Activated CD4-positive, alpha-beta T cell treated with anti-CD3 and anti-CD28 coated beads for 48 hours (primary cell): ENCODE data around the gene PRKD1.
"Not testable (repeated sequence)": the region's sequence is repeated elsewhere in the genome, so short reads cannot be mapped to it uniquely, and the experiment has no call there.

Experiments
- DNase-seq: peaks from one replicate; pipeline ENCODE4 v3.0.0-alpha.2; 2020

The PRKD1 gene

DNA sequence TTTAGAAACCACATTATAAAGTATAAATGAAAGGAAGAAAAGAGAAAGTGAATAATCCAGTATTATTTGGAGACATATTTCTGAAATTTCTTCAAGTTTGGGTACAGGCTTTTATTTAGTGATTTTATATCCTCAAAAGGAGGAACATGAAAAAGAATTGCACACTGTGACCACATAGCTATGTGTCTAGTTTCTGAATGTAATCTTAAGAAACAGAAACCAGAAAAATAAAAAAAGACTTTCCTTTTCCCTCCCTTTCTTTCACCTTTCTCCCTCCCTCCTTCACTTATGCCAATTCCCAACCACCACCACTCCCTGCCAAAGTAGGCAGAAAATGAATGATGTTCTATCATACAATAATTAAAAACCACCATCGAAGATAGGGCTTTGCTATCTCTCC is 189.6 kb downstream of the PRKD1 start:
- no peak for DNase-seq

DNA sequence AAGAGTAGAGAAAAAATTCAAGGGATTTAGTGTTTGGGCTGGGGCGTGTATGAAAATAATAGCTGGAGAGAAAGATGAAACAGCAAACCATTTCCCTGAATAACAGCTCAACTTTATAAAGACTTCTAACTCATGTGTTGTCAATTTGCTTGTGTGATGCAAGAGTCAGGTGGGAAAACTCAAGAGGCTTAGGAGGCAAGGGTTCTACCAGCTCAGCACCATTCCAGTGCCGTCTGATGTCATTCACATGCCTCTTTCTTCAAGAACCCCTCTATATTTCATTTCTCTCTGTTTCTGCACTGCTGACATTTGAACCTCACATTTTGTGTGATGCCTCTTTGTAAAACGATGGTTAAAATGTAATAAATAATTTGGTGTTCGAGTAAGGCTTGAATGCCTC is 192.2 kb downstream of the PRKD1 start:
- no peak for DNase-seq

- DNase-seq, result no peak
These were observed 192.9 kb downstream of the PRKD1 start for GRCh38 chr14:29734732-29735131.

- not testable (repeated sequence) for DNase-seq
These were observed 200.9 kb downstream of the PRKD1 start for GRCh38 chr14:29726560-29727331.

- DNase-seq, result no peak
These were observed 202.7 kb downstream of the PRKD1 start for GRCh38 chr14:29724991-29725390.

GRCh38 chr14:29722831-29723230 is 204.8 kb downstream of the PRKD1 start:
- DNase-seq, result no peak

GRCh38 chr14:29721586-29721985 is 206.1 kb downstream of the PRKD1 start:
- DNase-seq, result no peak

GRCh38 chr14:29717901-29718300 is 209.7 kb downstream of the PRKD1 start:
- DNase-seq, result no peak

GRCh38 chr14:29716150-29716549 is 211.5 kb downstream of the PRKD1 start:
- no peak for DNase-seq

- DNase-seq, result no peak
These were observed 215.0 kb downstream of the PRKD1 start for GRCh38 chr14:29712601-29713000.

DNA sequence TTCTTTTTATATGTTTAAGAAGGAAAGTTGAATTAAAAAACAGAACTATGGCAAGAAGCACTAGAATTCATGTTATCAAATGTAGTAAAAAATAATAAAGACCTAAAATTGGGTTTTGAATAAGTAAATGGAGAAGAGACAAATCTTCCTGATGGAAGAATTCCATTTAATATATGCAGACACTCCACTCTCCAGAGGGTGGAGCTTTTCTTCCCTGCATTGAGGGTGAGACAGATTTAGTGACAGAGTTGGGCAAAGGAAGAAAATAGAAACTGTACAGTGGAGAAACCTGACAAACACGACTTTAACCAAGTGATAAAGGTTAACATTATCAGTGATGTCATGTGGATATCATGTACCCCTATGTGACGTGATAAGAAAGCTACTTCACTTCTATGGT is 217.6 kb downstream of the PRKD1 start:
- no peak for DNase-seq

DNA sequence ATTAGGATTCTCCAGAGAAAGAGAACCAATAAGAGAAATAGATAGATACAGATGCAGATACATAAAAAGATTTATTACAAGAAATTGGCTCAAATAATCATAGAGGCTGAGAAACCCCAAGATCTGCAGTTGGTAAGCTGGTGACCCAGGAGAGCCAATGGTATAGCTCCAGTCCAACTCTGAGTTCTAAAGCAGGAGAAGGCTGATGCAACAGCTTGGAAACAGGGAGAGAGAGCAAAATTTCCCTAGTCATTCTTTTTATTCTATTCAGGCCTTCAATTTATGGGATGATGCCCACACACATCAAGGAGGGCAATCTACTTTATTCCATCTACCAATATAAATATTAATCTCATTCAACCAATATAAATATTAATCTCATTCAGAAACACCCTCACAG is 218.2 kb downstream of the PRKD1 start:
- DNase-seq, result no peak

DNA sequence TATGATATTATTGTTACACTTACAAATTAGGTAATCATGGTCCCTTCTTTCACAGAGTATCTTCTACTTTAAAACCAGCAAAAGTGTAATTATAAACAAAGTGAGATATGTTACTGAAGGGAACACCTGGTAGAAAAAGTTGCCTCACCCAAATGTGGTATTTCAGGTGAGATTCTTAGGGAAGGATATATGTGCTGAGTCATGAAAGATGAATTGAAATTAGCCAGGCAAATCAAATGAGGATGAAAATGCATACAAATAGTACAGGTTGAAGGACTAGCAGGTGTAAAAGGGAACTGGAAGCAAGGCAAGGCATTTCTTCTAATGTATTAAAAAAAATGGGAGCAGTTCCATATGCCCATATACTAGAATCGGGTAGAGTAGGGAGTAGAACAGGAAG is 220.9 kb downstream of the PRKD1 start:
- DNase-seq, result no peak

DNA sequence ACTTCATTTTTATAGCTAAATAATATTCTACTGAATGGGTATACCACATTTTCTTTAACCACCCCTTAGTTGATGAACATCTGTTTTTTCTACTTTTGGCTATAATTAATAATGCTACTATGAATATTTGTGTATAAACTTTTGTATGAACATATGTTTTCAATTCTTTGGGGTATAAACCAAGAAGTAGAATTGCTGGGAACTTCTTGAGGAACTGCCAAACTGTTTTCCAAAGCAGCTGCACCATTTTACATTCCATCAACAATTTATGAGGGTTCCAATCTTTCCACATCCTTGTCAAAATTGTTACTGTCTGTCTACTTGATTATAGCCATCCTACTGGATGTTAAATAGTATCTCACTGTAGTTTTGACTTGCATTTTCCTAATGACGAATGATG is 221.8 kb downstream of the PRKD1 start:
- DNase-seq, result no peak

DNA sequence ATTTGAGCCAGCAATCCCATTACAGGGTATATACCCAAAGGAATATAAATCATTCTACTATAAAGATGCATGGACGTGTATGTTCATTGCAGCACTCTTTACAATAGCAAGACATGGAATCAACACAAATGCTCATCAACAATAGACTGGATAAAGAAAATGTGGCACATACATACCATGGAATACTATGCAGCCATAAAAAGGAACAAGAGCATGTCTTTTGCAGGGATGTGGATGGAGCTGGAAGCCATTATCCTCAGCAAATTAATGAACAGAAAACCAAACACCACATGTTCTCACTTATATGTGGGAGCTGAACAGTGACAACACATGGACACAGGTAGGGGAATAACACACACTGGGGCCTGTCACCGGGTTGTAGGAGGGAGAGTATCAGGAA is 238.1 kb downstream of the PRKD1 start:
- not testable (repeated sequence) for DNase-seq

DNA sequence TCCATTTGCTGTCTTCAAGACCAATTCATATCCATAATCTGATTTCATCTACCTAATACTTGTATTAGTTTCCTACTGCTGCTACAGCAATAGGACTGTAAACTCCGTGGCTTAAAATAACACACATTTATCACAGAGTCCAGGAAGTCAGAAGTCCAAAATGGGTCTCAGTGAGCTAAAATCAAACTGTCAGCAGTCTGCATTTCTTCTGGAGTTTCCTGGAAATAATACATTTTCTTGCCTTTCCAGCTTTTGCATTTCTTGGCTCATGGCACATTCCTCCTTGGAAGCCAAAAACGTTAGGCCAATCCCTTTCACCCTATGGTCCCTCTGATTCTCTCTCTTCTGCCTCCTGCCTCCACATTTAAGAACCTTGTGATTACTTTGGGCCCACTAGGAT is 239.8 kb downstream of the PRKD1 start:
- DNase-seq, result no peak

DNA sequence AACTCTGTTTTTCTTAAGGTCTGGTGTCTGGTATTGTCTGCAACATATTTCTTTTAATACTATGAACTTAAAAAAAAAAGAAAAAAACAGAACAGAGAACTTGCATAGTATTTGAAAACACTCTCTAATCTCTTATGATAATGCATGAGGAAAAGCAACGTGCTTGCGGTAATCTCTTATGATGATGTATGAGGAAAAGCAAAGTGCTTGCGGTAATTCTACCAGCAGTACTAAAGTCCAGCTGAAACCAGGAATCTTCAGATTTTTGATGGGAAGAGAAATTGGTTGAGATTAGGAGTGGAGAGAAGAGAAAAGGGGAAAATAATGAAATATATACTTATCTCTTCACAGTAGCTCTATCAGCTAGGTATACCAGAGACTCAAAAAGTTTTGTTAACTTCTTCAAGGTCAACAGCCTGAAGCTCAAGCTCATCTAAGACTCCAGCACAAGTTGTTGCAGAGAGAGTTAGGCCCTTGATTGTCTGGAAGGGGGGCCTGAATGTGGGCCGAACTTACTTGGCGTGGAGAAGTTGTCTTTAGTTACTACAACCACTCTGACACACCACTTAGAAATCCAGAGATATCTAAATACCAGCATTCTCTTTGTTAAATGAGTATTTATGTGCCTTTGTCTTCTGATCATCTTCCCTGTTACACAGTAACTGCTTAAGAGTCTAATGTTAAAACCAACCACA is 240.4 kb downstream of the PRKD1 start:
- DNase-seq, result no peak

- DNase-seq, result no peak
These were observed 242.7 kb downstream of the PRKD1 start for GRCh38 chr14:29684926-29685325.

- DNase-seq, result no peak
These were observed 244.9 kb downstream of the PRKD1 start for GRCh38 chr14:29682789-29683188.

GRCh38 chr14:29681316-29681715 is 246.3 kb downstream of the PRKD1 start:
- no peak for DNase-seq

DNA sequence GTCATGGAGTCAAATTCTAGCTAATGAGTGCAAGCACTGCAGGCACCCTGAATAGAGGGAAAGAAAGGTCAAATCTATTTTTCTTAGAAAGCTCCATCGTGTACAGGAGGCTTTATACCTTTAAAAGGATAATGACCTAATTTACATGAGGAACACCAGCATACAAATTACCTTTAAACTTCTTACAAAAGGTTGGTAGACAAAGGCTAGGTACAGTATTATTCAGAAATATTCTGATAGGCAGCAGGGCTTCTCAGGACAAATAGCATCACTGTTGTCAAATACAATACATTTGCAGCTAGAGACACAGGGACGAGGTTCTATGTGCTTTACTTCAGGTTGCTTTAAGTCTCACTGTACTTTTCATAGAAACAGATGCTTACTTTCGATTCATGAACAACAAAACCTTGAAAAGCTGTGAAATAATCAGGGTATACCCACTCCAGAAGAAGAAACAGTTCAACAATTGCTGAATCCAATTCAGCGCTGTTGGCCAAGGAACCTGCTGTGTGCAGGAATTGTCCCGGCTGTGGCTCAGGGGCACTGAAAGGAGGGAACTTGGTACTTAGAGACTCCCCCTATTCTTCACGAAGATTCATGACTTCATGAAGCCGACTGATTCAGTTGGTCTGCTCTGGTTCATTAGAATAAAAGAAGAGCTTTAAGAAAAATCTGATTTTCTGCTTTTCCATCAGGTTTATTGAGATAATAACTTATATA is 252.9 kb downstream of the PRKD1 start:
- DNase-seq, result no peak

DNA sequence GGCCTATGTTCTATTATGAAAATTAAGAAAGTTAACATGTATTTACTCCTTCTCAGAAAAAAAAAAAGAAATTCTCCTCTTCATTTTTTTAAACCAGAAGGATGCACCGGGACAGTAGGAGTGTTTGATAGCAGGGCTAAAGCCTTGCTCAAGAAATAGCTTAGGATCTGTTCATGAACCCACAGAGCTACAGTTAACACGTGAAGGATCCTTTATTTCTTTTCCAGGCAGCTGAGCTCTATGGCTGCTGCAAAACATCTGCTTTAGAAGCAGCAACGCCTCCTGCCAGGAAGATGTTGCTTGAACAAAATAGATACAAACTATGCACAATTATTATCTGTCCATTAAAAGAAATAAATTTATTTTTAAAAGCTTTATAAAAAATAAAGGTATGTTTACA is 254.8 kb downstream of the PRKD1 start:
- DNase-seq, result no peak

GRCh38 chr14:29671034-29671433 is 256.6 kb downstream of the PRKD1 start:
- DNase-seq, result no peak

DNA sequence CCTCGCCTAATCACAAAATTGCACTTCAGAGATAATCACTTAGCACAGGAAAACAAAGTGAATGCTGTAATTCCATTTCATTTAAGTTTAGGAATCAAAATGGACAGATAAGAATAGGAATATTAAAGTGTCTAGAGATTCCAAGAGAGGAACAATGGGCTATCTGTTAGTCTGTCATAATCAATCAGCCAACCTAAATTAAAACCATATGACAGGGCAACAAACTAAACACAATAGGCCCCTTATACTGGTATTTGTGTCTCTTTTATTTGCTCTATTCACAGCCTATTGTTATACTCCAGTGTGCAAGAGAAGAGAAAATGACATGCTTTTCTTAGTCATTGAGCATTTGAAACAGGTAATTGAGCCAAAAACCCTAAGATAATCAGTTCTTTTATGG is 259.4 kb downstream of the PRKD1 start:
- DNase-seq, result no peak
